ENCODE results near the gene ENC1. TPM values are rescaled to one million over a fixed set of nuclear protein-coding genes. Genes with fewer than 3 reads are reported as not detected.
A peak's percentile ranks its signal among the peaks of the same experiment; 100 is the strongest.

Gene ENC1
- total RNA-seq, 1 donor from 2014 or later: 15.0 TPM

- Histone ChIP-seq H3K4me3 (no peak overlapping the region), H3K36me3 (no peaks in the 10 kb centered on the region), H3K27me3 (no peaks in the 10 kb centered on the region), H3K27ac (peak overlapping the region; percentile 65), H3K4me1 (peaks cover 34% of the 10 kb centered on the region), H3K9me3 (no peaks in the 10 kb centered on the region)
- no peak for TF ChIP-seq CTCF (IDR thresholded peaks at IDR 0.05)
- intact Hi-C loops (cut with DNase I): loop anchor here (5.0 kb wide), 1 partner anchor 606 kb away; no protein-coding TSS in a partner anchor
- DNase-seq: no peak
- ATAC-seq: peak; percentile 24
These were observed 2.6 kb upstream of the ENC1 start for GRCh38 chr5:74643111-74643562.

- Histone ChIP-seq H3K9me3 (no peaks in the 10 kb centered on the region), H3K27ac (peak overlapping the region; percentile 93)
These were observed 2.0 kb upstream of the ENC1 start for GRCh38 chr5:74642543-74642863.

GRCh38 chr5:74641735-74642542, 1.4 kb upstream of the ENC1 start:
- no peaks in the 10 kb centered on the region for H3K9me3 ChIP-seq
- ATAC-seq: peak; percentile 23
- H3K27ac ChIP-seq: peak overlapping the region; percentile 93
- no peaks in the 10 kb centered on the region for H3K27me3 ChIP-seq
- intact Hi-C loops (cut with DNase I): loop anchor here (5.0 kb wide), 1 partner anchor 605 kb away; no protein-coding TSS in a partner anchor
- peaks cover 38% of the 10 kb centered on the region for H3K4me1 ChIP-seq
- TF ChIP-seq CTCF (IDR thresholded peaks at IDR 0.05): peak; percentile 62
- peak overlapping the region; percentile 85 for H3K4me3 ChIP-seq
- DNase-seq: peak; percentile 70
- H3K36me3 ChIP-seq: no peaks in the 10 kb centered on the region

More at GRCh38 chr5:74642543-74642863, 2.0 kb upstream of the ENC1 start:
- DNase-seq: no peak
- Histone ChIP-seq H3K36me3 (no peaks in the 10 kb centered on the region), H3K27me3 (no peaks in the 10 kb centered on the region), H3K4me1 (peaks cover 38% of the 10 kb centered on the region), H3K4me3 (no peak overlapping the region)
- no peak for TF ChIP-seq CTCF (IDR thresholded peaks at IDR 0.05)
- intact Hi-C loops (cut with DNase I): loop anchor here (5.0 kb wide), 1 partner anchor 605 kb away; no protein-coding TSS in a partner anchor
- ATAC-seq: no peak

GRCh38 chr5:74640954-74641734, 616 bp upstream of the ENC1 start:
- ATAC-seq (peak; percentile 59), DNase-seq (peak; percentile 90)
- Histone ChIP-seq H3K4me1 (peaks cover 38% of the 10 kb centered on the region), H3K4me3 (peak overlapping the region; percentile 85), H3K36me3 (no peaks in the 10 kb centered on the region), H3K27me3 (no peaks in the 10 kb centered on the region), H3K9me3 (no peaks in the 10 kb centered on the region), H3K27ac (peak overlapping the region; percentile 93)
- intact Hi-C loops (cut with DNase I): loop anchor here (5.0 kb wide), 1 partner anchor 604 kb away; no protein-coding TSS in a partner anchor
- TF ChIP-seq CTCF (IDR thresholded peaks at IDR 0.05): no peak

- intact Hi-C loops (cut with DNase I): loop anchor here (5.0 to 10.0 kb wide), 2 partner anchors 245 to 603 kb away; no protein-coding TSS in a partner anchor
- H3K36me3 ChIP-seq: peaks cover 3% of the 10 kb centered on the region
- no peak for TF ChIP-seq CTCF (IDR thresholded peaks at IDR 0.05)
- peak; percentile 81 for DNase-seq
- no peaks in the 10 kb centered on the region for H3K9me3 ChIP-seq
- ATAC-seq: peak; percentile 56
- H3K4me3 ChIP-seq: peak overlapping the region; percentile 85
- peak overlapping the region; percentile 93 for H3K27ac ChIP-seq
- H3K4me1 ChIP-seq: peaks cover 38% of the 10 kb centered on the region
- no peaks in the 10 kb centered on the region for H3K27me3 ChIP-seq
These were observed 600 bp downstream of the ENC1 start for GRCh38 chr5:74639807-74640449.

Measured in upper lobe of right lung (tissue), 1 donor.